Measurements from ENCODE around the gene TRMT10C.
"Not testable (repeated sequence)": the region's sequence is repeated elsewhere in the genome, so short reads cannot be mapped to it uniquely, and the experiment has no call there.

TRMT10C gene

DNA sequence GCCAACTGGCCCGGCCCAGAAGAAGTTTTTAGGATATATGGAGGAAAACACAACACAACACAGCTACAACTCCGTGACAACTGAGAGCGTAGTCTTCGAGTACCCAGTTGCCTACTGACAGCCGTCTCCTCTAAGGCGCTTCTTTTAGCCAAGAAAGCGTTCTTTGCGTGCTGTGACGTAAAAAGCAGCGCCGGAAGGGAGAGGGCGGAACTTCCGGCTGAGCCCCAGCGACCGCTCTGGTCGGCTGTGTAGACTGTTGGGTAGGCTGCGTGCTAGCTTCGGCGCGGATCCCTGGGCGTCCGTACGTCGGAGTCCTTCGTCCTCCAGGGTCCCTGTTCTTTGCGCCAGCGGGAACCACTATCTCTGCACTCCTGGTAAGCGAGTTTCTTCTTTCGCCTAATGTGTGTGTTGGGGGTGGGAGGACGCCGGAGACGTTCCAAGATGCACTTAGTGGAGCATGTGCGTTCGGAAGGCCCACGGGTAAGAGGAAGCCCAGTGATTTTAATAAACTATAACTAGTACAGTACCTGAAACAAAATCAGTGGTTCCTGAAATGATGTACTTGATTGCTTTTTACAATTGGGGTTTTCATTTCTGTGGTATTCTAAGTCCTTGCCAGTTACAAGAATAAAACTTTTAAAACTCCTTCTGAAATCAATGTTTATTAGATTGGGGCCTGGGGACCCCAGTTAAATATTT lies at the start of gene TRMT10C:
TSS of gene TRMT10C (plus strand) at position 239 of the 699 bp plus-strand sequence. CDS start 2,914 bp downstream, outside the sequence.
- DNase-seq: peak; percentile 81 to 85

DNA sequence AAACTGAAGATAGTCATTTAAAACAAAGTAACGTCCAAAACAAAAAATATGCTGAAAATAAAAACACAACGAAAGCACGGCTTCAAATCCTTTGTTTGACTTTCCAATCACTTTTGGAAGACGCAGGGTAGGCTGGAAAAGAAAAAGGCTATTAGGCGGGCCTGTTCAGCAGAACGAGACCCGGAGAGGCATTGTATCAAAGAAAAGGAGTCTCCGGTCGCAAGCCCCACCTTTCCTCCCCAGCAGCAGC lies 49.3 kb upstream of the TRMT10C start:
- no peak for DNase-seq

DNA sequence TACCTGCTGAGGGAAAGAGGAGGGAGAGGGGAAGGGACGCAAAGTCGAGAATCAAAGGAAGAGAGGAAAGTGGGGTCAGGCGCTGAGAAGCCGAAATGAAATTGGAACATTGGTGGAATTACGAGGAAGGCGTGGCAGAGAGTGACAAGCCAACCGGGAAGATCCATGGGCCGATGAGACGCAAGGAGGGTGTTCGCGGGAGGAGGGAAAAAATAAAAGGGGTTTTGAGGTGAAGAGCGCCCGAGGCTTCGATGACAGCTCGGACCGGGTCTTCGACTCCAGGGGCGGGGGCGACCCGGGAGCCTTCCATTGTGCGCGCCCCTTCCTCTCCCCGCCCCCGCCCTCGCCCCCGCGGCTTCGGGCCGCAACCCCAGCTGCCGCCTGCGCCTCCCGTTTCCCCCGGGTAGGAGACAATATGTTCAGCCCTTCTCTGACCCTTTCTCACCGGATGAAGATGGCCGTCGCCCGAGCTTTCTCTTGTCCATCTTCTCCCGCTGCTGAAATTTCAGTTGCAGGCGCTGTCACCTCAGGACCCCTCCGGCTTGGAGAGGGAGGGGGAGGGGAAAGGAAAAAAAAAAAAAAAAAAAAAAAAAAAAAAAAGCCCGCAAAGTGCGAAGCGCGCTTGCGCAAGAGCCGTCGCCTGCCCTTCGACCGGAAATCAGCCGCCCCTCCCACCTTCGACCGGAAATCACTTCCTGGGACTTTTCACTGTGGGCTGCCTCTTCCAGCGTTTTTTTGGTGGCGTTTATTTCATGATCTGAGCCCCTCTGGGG lies 48.8 kb upstream of the TRMT10C start, which contains the start of gene SENP7:
TSS of gene SENP7 (minus strand) at position 567 of the 773 bp plus-strand sequence. CDS start at position 485, 82 bp downstream.
- peak; percentile 52 to 69 for DNase-seq

DNA sequence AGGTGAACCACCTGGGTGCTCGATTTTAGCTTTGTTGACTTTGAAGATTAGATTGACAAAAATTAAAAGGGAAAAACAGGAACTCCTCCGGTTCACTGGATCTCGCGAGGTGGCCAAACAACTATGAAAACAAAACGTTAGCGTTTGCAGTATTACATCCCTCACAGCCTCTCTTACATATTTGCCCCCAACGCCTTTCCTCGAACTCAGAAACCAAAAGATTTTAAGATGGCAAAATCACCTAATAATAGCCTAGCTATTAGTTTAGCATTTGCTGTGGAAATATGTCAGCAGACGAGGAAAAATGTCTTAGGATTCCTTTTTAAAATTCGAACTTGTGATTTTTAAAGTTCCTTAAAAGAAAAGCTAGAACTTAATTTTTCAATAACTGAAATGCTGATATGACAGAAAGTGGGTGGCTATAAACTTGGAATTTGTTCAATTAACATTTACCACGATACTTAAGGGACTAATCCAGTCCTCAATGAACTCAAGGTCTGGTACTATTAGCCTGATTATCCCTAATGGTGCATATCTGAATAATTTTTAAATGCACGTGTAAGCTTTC lies 48.2 kb upstream of the TRMT10C start:
- peak in 1 of 2 experiments; percentile 52 for DNase-seq

DNA sequence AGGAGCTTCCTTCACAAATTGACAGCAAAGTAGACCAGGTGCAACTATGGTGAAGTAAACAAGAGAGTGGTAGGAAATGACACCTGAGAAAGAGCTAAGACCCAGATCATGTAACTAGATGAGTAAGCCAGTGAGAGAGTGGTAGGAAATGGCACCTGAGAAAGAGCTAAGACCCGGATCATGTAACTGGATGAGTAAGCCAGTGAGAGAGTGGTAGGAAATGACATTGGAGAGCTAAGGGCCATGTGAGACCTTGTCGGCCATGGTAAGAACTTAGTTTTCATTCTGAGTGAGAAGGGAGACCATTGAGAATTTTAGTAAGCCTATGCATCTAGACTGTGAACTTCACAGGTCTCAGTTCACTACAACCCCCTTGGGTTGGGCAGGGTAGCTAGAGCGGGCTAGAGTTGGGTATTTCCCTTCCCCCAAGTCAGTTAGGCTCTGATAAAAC lies 43.2 kb upstream of the TRMT10C start:
- no peak for DNase-seq

DNA sequence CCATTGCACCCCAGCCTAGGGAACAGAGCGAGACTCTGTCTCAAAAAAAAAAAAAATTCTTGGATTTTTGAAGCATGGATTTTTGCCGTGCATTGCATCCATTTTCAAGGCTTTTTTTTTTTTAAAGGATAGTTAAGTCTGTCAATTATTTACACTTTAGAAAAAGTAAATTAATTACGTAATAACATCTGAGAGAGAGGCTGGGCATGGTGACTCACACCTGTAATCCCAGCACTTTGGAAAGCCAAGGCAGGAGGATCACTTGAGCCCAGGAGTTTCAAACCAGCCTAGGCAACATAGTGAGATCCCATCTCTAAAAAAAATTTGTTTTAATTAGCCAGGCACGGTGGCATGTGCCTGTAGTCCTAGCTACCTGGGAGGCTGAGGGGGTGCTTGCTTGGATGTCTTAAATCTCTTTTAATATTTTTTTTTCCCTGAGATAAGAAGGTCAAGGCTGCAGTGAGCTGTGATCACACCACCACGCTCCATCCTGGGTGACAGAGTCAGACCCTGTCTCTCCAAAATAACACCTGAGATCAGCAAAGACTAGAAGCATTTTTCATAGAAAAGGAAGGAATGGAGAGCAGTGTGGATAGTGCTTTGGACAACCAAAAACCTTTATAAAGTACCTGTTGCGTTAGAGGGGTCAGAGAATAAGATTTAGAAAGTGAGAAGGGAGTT lies 41.8 kb upstream of the TRMT10C start:
- no peak for DNase-seq

DNA sequence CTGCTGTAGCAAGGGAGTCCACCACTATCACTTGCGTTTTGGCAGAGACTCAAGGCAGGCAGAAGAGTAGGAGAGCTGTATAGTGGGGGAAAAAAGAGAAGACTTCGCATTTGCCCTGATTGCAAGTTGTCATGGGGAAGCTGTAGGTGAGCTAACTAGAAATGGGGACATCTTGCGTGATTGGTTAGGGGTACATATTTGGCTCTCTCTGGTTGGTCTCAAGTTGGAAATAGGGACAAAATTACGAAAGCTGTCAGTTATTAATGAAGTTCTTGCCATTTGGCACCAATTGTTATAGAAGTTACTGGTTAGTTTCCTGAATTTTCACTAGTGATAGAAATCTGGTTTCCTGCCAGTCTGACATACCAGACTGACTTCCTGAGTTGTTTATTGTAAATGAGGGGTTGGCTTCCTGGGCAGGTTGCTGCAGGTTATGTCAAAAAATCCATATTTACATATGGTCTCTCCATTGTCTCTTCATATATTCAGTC lies 40.4 kb upstream of the TRMT10C start:
- DNase-seq: no peak

DNA sequence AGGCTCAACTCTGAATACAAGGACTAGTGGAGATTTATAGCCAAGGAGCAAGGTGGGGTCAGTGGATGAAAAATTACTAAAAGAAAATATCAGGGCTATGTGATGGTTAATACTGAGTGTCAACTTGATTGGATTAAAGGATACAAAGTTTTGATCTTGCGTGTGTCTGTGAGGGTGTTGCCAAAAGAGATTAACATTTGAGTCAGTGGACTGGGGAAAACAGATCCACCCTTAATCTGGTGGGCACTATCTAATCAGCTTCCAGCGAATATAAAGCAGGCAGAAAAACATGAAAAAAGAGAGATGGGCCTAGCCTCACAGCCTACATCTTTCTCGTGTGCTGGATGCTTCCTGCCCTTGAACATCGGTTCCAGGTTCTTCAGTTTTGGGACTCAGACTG lies 34.2 kb upstream of the TRMT10C start:
- no peak for DNase-seq

DNA sequence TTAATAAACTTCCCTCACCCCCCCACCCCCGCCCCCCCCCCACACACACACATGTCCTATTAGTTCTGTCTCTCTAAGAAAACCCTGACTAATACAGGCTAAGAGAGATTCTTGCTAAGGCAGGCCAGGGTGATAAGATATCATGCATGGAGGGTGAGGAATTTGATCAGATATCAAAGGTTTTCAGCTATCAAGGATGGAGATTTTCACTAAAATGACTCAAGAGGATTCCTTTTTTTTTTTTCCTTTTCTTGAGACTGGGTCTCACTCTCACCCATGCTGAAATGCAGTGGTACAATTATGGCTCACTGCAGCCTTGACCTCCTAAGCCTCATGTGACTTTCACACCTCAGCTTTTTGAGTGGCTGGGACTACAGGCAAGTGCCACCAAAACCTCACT lies 33.8 kb upstream of the TRMT10C start:
- DNase-seq: no peak

DNA sequence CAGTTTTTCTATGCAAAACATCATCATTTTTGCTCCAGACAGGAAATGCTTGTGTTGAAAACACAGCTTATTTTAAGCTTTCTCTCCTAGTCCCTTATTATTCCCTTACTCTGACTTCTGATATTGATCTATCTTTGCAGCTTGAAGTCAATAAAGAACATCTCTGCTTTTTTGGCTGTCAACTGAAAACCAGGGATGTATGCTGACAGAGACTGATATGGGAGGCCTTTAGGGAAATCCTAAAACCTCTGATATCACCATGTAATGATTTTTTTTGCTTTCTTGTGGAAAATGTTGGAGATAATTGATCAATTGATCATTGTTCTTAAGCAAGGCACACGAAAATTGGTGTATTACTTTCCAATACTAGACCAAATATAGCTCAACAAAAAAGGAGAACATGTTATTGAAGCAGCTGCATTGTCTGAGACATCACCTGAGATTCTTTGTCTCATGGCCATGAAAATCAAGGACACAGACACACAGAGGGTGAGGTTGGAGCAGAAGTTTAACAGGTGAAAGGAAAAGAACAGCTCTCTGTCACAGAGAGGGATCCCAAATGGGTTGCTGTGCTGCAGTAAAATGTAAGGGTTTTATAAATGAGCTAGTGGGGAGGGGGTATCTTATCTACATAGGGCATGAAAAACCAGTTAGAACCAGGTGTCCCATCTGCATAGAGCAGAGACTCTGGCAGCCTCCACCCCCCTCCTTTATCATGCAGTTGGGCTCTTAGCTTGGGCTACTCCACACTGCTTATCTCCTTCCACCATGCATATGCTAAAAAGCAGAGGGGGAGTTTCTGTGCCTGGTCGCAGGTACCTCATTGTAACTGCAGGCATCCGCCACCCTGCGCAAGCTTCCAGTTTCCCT lies 31.6 kb upstream of the TRMT10C start:
- DNase-seq: no peak

DNA sequence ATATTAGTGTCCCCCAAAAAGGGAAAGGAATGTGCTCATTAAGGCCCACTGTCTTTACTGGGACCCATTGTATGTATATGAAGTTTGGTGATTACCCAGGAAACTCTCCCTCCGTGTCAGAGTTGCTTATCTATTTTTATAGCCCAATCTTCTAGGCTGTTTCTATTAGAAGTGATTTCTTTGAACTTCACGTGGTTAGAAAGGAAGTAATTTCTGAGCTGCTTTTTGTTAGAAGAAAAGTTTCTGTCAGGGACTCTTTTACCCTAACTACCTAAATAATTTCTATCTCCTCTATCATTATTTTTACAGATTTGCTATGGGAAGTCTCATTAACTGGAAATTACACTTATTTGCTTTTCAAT lies 31.0 kb upstream of the TRMT10C start:
- no peak for DNase-seq

DNA sequence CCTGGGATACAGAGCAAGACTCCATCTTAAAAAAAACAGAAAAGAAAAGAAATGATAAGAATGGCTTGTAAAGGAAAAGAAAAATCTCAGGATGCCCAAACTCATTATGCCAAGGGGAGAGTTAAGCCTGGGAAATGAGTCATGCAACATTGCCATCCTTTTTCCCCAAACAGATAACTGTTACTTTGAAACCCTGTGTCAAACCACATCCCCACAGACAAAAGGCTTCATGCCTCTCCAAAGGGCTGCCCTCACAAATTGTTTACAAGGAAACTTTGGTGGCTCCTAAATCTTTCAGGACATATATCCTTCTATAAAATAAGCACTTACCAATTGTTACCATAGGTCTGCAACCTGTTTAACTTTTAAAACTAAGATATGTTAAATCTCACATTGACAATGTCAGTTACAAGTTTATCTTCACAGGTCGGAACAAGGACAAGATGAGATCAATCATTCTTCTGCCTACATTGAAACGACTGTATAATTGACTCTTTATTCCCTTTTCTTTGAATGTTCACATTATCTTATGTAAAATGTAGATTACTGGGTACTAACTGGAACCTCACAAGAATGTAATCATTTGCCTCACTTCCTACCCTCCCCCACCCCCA lies 30.1 kb upstream of the TRMT10C start:
- no peak for DNase-seq

DNA sequence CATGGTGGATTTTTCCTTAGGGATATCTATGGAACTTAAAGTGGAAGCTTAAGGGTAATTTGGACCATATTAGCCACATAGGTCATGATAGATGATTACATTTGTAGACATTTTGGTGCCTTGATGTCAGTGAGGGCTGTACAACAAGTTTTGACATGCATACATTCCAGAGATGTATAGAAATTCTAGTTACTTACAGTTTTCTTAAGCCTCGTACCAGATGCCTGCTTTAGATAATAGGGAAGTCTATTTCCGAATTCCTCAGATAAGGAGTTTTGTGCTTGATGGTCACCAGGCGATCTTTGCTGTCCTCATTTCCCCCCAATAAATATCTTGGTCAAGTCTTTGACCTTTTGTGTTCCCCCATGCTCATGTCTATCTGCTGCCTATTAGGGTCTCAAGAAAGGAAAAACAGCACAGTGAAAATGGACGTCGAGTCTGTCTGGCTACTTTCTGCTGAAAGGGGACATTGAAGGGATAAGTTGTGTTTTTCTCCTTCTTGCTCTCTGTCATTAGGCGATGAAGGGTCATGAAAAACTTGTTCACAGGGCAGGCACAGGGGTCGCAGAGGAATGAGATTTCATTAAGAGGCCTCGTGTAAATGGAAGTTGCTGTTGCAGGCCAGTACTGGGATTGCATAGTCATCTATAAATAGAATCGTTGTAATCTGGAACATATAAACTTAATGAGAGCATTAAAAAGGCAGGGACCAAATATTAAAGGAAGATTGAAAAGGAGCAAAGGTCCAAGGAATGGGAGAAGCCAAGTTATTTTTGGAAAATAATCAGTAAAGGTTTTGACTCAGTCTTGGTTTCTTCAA lies 28.7 kb upstream of the TRMT10C start:
- no peak for DNase-seq

DNA sequence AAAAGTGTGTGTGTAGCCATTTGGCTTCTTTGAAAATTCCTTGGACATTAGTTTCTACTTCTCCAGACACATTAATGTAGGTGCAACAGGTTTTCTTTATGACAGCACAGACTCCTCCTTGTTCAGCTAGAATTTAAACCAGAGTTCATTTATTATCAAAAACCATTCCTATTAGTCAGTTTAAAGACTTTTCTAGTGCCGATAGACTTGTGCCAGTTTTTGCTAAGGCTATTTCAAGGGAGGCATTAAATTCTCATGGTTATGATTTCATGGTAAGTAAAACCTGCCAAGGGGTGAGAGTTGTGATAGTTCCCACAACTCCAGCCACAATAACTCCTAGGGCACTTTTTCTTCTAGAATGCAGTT lies 28.1 kb upstream of the TRMT10C start:
- DNase-seq: no peak

DNA sequence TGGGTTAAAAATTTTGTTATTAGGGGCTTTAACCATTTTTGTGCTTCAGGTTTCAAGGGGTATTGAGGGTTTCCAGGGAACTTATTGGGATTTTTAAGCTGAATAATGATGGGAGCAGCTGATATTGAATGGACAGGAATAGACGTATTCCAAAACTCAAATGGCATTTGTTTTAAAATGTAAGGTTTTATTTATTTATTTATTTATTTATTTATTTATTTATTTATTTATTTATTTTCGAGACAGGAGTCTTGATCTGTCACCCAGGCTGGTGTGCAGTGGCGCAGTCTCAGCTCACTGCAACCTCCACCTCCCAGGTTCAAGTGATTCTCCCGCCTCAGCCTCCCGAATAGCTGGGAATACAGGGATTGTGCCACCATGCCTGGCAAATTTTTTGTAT lies 26.4 kb upstream of the TRMT10C start:
- no peak for DNase-seq

DNA sequence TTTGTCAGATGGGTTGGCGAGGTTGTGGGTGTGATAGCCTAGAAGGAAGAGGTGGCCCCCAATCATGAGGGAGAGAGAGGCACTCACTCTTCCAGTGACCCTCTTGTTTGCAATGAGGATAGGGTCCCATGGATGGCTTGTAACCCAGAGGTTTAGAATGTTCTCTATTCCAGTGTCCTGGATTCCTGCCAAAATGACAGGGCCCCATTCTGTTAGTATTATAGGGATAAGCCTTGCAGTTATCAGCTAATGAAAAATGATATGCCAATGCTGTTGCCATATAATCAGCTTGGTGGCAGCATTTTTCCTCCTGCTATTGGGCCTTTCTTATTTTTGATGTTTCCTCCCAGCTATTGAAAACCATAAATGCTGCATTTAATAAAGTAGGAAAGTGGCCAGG lies 25.4 kb upstream of the TRMT10C start:
- no peak for DNase-seq

DNA sequence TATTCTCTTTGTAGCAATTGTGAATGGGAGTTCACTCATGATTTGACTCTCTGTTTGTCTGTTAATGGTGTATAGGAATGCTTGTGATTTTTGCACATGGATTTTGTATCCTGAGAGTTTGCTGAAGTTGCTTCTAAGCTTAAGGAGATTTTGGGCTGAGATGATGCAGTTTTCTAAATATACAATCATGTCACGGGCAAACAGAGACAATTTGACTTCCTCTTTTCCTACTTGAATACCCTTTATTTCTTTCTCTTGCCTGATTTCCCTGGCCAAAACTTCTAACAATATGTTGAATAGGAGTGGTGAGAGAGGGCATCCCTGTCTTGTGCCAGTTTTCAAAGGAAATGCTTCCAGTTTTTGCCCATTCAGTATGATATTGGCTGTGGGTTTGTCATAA lies 24.7 kb upstream of the TRMT10C start:
- not testable (repeated sequence) for DNase-seq

DNA sequence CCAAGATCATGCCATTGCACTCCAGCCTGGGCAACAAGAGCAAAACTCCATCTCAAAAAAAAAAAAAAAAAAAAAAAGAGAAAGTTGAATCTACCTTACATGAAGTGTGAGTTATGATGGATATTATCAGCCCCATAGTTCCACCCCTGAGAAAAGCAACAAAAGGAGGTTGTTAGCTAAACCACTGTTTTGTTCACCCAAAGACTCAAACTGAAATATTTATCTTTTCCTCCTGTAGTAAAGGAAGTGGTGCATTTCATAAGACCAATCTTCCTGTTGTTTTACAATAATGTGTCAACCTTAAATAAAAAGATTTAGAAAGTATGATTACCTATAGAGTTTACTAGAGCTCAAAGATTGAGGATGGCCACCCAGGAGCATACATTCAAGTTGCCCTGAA lies 18.7 kb upstream of the TRMT10C start:
- no peak for DNase-seq

DNA sequence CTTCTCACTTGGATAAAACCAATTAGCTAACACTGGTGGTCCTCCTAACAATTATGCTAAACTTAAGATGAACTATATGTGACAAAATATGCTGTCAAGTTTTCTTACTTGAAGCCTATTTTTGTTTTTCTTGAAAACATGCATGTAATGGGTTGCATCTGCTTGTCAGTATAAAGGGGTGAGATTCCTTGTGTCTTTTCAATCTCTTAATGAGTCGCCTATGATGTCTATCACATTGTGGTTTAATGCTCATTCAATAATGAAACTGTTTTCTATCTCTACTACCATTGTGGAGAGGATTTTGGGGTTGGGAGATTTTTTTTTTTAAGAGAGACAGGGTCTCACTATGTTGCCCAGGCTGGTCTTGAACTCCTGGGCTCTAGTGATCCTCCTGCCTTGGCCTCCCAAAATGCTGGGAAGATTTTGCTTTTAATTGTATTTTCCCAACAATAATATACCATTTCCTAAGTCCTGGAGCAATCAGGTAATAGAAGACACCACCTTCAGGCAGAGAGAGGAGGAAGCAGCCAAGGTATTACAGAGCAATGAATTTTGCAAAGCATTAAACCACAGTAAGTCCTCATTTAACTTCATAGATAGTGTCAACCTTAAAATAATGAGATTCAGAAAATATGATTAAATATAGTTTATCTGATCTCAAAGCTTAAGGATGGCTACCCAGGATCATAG lies 17.4 kb upstream of the TRMT10C start:
- no peak for DNase-seq

DNA sequence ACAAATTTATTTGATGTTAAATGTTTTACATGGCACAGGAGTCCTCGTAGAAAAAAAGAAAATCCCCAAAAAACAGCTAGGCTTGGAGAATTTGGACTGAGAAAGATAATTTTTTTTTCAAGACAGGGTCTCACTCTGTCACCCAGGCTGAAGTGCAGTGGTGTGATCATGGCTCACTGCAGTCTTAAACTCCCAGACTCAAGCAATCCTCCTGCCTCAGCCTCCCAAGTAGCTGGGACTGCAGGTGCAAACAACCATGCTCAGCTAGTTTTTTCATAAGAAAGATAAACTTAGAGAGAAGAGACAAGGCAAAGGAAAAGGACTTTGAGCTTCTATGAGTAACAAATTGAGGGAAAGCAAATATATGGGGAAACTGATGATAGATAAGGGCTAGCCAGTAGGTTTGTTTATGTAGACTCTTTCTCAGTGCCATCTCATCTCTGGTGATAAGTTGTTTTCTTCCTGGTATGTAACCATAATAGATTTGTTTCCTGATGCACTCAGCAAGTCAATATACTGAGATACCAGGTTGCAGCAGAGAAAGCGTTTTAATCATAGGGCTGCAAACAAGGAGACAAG lies 13.1 kb upstream of the TRMT10C start:
- DNase-seq: no peak

Data from NCI-H1930 (cell line).